ENCODE measurements around the gene PTPRN2. TPM values are rescaled to one million over a fixed set of nuclear protein-coding genes. Genes with fewer than 3 reads are reported as not detected.
"Not testable (repeated sequence)": the region's sequence is repeated elsewhere in the genome, so short reads cannot be mapped to it uniquely, and the experiment has no call there.

The PTPRN2 gene
- 1.7 TPM for polyA plus RNA-seq (ENCODE audit: insufficient read length)

DNA sequence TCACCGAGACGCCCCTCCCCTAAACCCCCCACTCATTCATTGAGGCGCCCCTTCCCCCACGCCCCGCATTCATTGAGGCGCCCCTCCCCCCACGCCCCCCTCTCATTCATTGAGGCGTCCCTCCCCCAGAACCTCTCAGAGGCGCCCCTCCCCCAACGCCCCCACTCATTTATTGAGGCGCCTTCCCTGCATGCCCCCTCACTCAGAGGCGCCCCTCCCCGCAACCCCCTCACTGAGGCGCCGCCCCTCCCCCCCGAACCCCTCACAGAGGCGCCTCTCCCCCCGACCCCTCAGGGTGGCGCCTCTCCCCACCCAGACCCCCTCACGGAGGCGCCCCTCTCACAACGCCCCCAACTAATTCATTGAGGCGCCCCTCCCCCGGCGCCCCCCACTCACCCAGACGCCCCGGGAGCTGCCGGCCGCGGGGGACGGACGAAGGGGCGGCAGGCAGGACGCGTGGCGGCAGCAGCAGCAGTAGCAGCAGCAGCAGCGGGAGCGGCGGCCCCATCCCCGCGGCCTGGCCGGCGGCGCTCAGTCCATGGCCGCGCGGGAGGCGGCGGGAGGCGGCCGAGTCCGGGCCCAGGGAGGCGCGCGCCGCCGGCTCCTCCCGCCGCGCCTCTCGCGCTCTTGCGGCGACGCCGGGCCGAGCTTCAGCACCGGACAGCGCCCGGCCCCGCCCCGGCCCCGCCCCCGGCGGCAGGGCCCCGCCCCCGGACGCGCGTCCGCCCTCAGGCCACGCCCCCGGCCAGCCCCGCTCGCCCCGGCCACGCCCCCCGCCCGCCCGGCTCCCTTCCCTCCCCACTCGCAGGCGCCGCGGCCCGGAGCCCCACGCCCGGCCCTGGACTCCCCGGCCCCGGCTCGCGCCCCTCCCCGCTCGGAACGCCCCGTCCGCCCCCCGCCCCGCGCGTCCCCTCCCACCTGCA is at the start of gene PTPRN2:
TSS of gene PTPRN2 (minus strand) at position 662 of the 923 bp plus-strand sequence.
- peak; percentile 14 for DNase-seq (ENCODE audit: low read depth)

DNA sequence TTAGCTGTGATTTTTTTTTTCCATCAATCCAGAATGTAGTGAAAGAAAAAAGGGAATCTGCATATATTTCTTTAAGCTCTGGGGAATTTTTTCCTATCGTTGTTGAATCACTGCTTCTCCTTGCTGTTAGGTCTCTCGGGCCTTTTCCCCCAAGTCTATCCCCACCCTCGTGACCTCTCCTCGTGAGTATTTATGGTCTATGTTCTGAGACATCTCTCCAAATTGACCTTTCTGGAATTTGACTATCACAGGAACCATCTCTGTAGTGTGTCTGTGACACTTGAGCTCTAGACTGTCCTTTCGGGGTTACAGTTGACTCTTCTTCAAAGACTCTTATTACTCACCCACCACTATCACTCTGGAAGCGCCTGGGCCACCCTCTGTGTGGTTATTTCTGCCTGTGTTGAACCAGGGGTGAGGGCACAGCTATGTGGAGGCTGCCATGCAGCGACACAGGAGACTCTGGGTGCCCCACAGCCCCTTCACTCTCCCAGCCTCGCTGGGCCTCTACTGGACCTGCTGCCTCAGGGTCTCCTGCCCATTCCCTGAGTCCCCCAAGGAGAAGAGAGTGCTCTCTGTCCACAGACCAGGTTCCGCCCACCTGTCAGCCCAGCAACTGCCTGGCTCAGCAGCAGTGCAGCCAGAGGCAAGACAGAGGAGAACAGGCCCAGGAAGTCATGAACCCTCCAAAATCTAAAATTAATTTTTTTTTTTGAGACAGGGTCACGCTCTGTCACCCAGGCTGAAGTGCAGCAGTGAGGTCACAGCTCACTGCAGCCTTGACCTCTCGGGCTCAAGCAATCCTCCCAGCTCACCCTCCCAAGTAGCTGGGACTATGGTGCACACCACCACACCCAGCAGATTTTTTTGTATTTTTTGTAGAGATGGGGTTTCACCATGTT is 45.7 kb upstream of the PTPRN2 start:
- DNase-seq (ENCODE audit: low read depth), result no peak

DNA sequence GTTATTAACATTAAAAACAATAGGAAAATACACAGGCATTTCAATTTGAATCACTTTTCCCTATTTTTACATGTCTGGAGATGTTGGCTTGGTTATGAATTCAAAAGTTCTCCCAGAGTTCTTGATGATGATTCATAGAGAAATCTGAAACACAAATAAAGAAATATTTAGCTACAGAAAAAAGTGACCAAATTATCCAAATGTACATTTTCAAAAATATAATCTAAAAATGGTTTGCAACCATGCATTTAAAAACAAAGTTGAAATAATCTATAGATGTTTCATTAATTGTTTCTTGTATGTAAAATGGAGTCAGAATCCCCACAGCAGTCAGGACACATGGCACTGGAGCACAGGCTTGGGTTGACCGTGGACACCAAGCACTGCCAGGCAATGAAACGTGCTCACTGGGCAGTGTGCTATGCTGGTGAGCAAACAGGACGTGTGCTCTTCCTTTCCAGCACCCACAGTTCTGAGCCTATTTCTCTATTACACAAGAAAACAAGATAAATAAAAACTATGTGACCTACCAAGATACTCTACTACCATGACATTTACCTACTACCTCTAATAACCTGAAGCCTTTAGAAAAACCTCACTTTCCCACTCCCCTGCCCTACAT is 44.1 kb upstream of the PTPRN2 start:
- no peak for DNase-seq (ENCODE audit: low read depth)

DNA sequence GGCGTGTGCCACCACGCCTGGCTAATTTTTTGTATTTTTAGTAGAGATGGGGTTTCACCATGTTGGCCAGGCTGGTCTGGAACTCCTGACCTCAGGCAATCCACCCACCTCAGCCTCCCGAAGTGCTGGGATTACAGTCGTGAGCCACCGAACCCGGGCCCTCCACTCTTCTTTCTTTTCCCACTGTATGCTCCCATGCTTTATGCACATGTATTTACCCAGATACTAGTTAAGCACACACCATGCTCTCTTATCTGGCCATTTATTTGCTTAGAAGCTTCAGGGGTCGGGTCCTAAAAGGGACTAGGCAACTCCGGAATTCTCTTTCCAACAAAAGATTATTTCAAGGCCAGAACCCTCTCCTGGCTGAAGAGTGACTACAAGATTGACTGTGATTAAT is 38.7 kb upstream of the PTPRN2 start:
- not testable (repeated sequence) for DNase-seq (ENCODE audit: low read depth)

GRCh38 chr7:158623241-158623640 is 35.6 kb upstream of the PTPRN2 start:
- DNase-seq (ENCODE audit: low read depth), result no peak

DNA sequence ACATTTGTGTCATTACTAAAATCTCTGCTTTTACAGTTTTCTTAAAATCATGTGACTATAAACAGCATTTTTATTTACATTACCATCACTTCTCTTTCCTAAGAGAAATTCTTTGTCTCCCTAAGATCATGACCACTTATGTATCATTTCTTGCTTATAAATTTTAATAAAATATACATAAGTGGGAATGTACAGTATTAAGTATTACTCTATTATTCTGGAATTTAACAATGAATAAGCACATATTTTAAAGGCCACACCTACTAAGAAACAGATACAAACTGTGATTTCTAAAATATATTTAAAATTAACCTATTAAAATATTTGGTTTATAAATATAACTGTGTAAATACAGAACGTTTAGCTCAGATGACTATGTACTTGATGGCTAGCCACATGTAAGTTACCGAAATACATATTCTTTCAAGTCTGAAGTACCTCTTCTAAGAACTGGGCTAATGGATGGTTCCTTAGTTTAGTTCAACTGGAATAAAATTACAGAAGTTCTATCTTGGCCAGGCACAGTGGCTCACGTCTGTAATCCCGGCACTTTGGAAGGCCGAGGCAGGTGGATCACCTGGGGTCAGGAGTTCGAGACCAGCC is 33.3 kb upstream of the PTPRN2 start:
- no peak for DNase-seq (ENCODE audit: low read depth)

DNA sequence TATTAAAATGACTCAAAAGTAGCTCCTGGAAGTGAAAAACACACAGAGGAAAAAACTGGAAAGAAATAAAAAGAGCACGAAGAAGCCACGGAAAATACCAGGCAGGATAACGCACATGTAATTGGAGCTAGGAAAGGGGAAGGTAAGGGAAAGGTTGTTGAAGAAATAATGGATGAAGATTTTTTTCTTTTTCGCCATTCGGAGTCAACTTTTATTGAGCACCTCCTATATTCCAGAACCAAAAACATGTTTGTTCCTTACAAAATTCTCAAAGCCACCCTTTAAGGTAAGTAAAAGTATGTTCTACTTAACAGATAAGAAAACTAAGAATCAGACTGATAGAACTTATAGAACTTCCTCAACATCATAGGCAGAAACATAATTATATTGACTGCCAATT is 32.8 kb upstream of the PTPRN2 start:
- no peak for DNase-seq (ENCODE audit: low read depth)

DNA sequence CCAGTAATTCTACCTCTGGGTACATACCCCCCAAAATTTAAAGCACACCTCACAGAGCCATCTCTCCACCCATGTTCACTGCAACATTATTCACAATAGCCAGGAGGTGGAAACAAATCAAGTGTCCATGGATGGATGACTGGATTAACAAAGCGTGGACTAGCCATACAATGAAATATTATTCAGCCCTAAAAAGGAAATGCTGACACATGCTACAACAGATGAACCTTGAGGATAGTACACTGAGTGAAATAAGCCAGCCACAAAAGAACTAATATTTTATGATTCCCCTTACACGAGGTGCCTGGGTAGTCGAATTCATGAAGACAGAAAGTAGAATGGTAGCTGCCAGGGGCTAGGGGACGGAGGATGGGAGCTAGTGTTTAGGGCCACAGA is 31.1 kb upstream of the PTPRN2 start:
- no peak for DNase-seq (ENCODE audit: low read depth)

- DNase-seq (ENCODE audit: low read depth), result no peak
Measured at GRCh38 chr7:158617737-158618128, 30.1 kb upstream of the PTPRN2 start.

DNA sequence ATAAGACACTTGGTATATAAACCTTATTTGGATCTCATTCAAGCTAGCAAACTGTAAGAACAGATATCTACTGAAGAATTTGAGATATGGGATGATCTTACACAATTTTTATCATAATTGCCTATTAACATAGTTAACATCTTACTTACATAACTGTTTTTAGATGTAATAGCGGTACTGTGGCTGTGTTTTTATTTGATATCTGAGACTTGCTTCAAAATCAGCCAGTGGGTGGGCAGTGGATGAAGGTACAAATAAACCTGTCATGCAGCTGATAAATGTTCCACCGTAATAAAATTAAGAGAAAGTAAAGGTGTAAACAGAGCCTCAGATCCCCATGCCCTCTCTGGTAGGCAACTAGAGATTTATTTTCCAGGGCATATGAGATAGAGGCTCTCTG is 28.4 kb upstream of the PTPRN2 start:
- DNase-seq (ENCODE audit: low read depth), result no peak

- no peak for DNase-seq (ENCODE audit: low read depth)
Measured at GRCh38 chr7:158614700-158615099, 27.1 kb upstream of the PTPRN2 start.

GRCh38 chr7:158613481-158613880 is 25.9 kb upstream of the PTPRN2 start:
- DNase-seq (ENCODE audit: low read depth), result no peak

DNA sequence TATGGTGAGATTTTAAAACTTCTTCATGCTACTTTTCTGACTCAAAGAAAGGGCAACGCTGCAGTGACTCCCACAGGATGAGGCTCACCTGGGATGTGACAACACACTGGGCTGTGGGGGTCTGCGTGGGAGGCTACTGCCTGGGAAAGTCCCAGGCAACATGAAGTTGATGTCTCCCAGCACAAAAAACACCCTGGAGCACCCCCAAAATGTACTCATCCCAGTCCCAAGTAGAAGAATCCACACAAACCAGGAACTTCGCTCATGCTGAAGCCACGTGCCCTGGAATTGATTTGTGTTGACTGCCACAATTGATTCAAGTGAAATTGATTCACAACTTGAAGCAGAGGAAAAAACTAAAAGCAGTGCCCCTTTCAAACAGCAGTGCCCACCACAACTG is 24.9 kb upstream of the PTPRN2 start:
- DNase-seq (ENCODE audit: low read depth), result no peak

DNA sequence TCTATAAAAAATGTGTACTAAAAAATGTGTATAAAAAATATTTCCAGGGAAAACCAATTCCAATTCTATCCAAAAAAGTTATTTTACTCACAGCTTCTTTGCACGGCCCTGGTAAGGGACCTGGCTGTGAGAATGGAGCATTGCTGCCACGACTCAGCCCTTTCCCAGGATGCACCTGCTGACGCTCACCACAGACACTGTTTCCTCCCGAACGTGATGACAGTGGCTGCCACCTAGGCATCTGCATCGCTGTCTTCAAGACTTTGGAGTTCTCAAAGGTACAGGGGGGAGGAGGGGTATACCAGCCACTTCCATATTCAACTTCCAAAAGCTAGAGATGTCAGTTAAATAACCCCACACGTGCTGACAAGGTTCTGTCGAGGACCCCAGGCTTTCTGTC is 23.9 kb upstream of the PTPRN2 start:
- no peak for DNase-seq (ENCODE audit: low read depth)

DNA sequence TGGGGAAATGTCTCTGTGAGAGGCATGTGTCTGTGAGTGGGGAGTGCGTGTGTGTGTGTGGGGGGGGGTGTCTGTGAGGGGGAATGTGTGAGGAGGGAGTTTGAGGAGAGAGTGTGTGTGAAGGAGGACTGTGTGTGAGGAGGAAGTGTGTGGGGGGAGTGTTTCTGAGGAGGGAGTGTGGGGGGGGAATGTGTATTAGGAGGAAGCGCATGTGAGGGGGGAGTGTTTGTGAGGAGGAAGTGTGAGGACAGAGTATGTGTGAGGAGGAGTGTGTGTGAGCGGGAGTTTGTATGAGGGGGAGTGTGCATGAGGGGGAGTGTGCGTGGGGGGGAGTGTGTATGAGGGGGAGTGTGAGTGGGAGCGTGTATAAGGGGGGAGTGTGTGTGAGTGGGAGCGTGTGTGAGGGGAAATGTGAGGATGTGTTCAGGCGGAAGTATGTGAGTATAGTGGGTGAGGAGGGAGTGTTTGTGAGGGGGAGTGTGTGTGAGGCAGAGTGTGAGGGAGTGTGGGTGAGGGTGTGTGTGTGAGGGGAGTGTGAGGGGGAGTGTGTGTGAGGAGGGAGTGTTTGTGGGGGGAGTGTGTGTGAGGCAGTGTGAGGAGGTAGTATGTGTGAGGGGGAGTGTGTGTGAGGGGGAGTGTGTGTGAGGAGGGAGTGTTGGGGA is 21.8 kb upstream of the PTPRN2 start:
- no peak for DNase-seq (ENCODE audit: low read depth)

GRCh38 chr7:158607563-158607962 is 19.9 kb upstream of the PTPRN2 start:
- DNase-seq (ENCODE audit: low read depth), result no peak

DNA sequence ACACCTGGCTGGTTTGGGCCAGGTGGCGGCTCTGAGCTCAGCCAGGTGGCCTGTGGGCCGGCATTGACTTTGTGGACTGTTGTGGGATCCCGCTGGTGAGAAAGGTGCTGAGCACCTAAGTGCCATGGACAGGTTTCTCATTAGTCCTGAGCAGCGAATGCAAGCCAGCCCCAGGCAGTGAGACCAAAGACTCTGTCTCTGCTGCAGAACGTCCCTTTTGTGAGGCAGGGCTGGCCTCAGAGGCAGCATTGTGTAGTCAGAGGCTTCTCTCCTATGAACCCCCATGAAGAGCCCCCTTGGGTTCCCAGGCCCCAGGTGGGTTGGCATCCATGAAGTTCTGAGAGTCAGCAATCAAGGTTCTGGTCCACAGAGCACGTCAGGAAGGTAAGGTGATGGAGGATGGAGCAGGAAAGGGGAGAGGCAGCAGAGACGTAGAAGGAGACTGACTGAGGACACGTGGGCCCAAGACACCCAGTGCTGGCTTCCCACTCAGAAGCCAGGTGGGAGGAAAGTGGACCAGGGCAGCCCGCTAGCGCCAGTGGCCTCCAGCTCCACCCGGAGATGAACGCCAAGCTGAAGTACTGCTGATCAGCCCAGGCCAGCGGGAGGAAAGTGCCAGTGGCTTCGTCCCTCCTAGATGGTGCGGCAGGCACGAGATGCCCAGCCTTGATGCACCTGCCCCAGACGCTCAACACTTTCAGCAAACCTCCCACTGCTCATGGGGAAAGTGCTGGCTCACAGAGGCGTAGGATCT is 19.2 kb upstream of the PTPRN2 start:
- DNase-seq (ENCODE audit: low read depth), result no peak

DNA sequence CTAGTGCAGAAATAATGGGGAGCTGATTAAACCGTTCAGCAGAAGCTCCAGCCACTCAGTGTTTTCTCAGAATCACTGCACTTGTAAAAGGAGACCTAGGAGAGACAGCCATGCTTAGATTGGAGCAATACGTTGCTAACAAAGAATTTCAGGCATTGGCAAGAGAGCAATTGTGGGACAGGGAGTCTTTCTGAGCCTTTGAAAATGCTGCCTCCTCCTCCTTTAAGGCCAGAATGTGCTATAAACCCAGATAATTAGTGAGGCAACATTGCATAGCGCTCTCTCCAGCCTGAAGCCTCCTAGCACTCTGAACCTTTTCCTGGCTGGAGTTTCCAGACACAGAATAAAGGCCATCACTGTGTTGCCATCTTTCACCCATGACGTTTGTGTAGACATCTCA is 18.5 kb upstream of the PTPRN2 start:
- no peak for DNase-seq (ENCODE audit: low read depth)

DNA sequence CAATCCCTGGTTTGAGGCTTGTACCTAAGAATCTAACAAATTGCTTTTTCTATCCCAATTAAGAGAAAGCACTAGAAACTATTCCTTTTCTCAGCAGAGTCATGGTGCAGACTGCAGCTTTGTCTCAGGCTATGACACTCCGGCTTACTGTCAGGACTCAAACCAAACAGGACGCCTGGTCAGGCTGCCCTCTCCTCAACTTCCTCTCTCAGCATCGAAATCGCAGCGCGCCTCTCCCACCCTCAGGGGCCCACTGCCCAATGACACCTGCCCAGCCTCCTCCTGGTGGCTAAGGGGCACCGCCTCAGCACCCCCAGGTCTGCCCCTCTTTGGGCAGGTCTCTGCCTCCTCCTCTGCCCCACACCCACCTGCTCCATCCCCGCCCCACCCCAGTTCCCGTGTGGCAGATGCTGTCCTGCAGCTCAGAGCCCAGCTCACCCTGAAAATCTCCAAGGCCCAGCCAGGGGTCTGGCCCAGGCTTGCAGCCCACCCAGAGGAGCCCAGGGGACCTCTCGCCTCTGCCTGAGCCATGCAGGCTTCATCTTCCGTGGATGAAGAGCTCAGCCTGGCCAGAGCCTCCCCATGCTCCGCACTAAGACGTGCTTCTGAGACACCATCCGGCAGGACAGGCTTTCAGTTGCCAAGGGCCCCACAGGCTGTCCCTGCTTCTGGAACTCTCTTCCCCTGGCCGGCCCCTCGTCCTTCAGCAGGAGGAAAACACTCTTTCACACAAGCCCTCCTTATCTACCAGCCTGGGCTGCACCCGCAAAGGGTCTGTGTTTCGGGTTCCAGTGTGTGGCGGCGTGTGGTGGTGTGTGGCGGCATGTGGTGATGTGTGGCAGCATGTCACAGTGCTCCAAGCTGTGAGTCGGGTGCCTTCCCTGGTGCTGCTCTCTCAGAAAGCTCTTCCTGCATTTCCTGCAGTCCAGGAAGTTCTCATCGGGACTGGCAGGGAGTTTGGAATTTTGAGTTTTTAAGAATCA is 16.4 kb upstream of the PTPRN2 start:
- no peak for DNase-seq (ENCODE audit: low read depth)
